HG02885 (cell line): ENCODE results near the gene CUBN.

ENCODE experiments used
- ATAC-seq: cut with Tn5 transposase; IDR thresholded peaks from one replicate; pipeline ENCODE4 v1.9.1; 2021; ENCODE audit warnings: mild to moderate bottlenecking; ENCODE audit not compliant: unreplicated experiment, poor library complexity

The CUBN gene

GRCh38 chr10:17112566-17112965, 17.0 kb downstream of the CUBN start:
- ATAC-seq: no peak

- no peak for ATAC-seq
Observed at GRCh38 chr10:17109475-17110207, 20.0 kb downstream of the CUBN start.

GRCh38 chr10:17109046-17109445, 20.6 kb downstream of the CUBN start:
- no peak for ATAC-seq

GRCh38 chr10:17106991-17107390, 22.6 kb downstream of the CUBN start:
- no peak for ATAC-seq

- ATAC-seq: no peak
Observed at GRCh38 chr10:17101910-17102266, 27.7 kb downstream of the CUBN start.

GRCh38 chr10:17101257-17101909, 28.2 kb downstream of the CUBN start:
- ATAC-seq: no peak

- ATAC-seq: no peak
Observed at GRCh38 chr10:17100586-17100985, 29.0 kb downstream of the CUBN start.

- ATAC-seq: no peak
Observed at GRCh38 chr10:17098012-17098411, 31.6 kb downstream of the CUBN start.

GRCh38 chr10:17094844-17095243, 34.8 kb downstream of the CUBN start:
- no peak for ATAC-seq

- no peak for ATAC-seq
Observed at GRCh38 chr10:17092986-17093803, 36.4 kb downstream of the CUBN start.

- no peak for ATAC-seq
Observed at GRCh38 chr10:17092216-17092944, 37.2 kb downstream of the CUBN start.

GRCh38 chr10:17088118-17088806, 41.3 kb downstream of the CUBN start:
- no peak for ATAC-seq

- no peak for ATAC-seq
Observed at GRCh38 chr10:17086865-17087367, 42.7 kb downstream of the CUBN start.

GRCh38 chr10:17085011-17085725, 44.4 kb downstream of the CUBN start:
- no peak for ATAC-seq

- no peak for ATAC-seq
Observed at GRCh38 chr10:17084258-17084657, 45.4 kb downstream of the CUBN start.

GRCh38 chr10:17081431-17081830, 48.2 kb downstream of the CUBN start:
- ATAC-seq: no peak

GRCh38 chr10:17077890-17078289, 51.7 kb downstream of the CUBN start:
- no peak for ATAC-seq

GRCh38 chr10:17077346-17077781, 52.2 kb downstream of the CUBN start:
- no peak for ATAC-seq
